Osteoblast (primary cell): ENCODE results near the gene RAI1. TPM values are rescaled to one million over a fixed set of nuclear protein-coding genes. Genes with fewer than 3 reads are reported as not detected.
A peak's percentile ranks its signal among the peaks of the same experiment; 100 is the strongest.

ENCODE experiments used
- DNase-seq: peaks from one replicate; pipeline ENCODE4 v3.0.0; 2011; ENCODE audit warnings: low spot score, mixed read lengths; ENCODE audit not compliant: insufficient read length; ENCODE audit errors: missing footprints
- H2AFZ ChIP-seq: 2 replicates; pipeline ENCODE4 v1.6.0; 2011; ENCODE audit warnings: mild to moderate bottlenecking, low read length
- H3K27ac ChIP-seq: 2 replicates; pipeline ENCODE4 v1.5.1; 2011; ENCODE audit warnings: mild to moderate bottlenecking, low read depth, low read length, moderate library complexity
- H3K27me3 ChIP-seq: 2 replicates; pipeline ENCODE4 v1.6.0; 2012; ENCODE audit warnings: mild to moderate bottlenecking, control low read depth, inconsistent platforms, low read length, moderate library complexity; ENCODE audit not compliant: insufficient read depth
- H3K36me3 ChIP-seq: 2 replicates; pipeline ENCODE4 v1.5.1; 2011; ENCODE audit warnings: mild to moderate bottlenecking, low read length, control low read depth, moderate library complexity; ENCODE audit not compliant: insufficient read depth
- H3K4me1 ChIP-seq: 2 replicates; pipeline ENCODE4 v1.5.1; 2011; ENCODE audit warnings: mild to moderate bottlenecking, low read length, control low read depth, moderate library complexity; ENCODE audit not compliant: insufficient read depth
- H3K4me2 ChIP-seq: 2 replicates; pipeline ENCODE4 v1.6.0; 2011; ENCODE audit warnings: mild to moderate bottlenecking, low read length; ENCODE audit not compliant: insufficient read depth
- H3K4me3 ChIP-seq: fragments of 200-600 bp; sonication (generic); 3 replicates; pipeline ENCODE4 v1.5.1; 2012; ENCODE audit warnings: mild to moderate bottlenecking, low read length, inconsistent platforms; ENCODE audit not compliant: insufficient read depth
- H3K79me2 ChIP-seq: 2 replicates; pipeline ENCODE4 v1.6.0; 2012; ENCODE audit warnings: mild to moderate bottlenecking, low read length, control low read depth, inconsistent platforms; ENCODE audit not compliant: insufficient read depth
- H3K9me3 ChIP-seq: 2 replicates; pipeline ENCODE4 v1.5.1; 2011; ENCODE audit warnings: low read depth, low read length, control low read depth
- H4K20me1 ChIP-seq: 2 replicates; pipeline ENCODE4 v1.6.0; 2012; ENCODE audit warnings: mild to moderate bottlenecking, low read length, control low read depth; ENCODE audit not compliant: insufficient read depth
- total RNA-seq: library from RNA; depleted of rRNA; stranded (reverse); fragments of >200 nt; gene quantifications from 2 replicates; pipeline ENCODE4 v1.2.3, GENCODE V29; 2012
- TF ChIP-seq, protein P1 (sequence below): IDR thresholded peaks from 2 replicates; pipeline ENCODE4 v1.5.1; 2011; ENCODE audit warnings: mild to moderate bottlenecking, low read depth, low read length, moderate library complexity; ENCODE audit errors: extremely low read depth

Gene RAI1
- total RNA-seq, 1 donor, result 15.6 TPM

DNA sequence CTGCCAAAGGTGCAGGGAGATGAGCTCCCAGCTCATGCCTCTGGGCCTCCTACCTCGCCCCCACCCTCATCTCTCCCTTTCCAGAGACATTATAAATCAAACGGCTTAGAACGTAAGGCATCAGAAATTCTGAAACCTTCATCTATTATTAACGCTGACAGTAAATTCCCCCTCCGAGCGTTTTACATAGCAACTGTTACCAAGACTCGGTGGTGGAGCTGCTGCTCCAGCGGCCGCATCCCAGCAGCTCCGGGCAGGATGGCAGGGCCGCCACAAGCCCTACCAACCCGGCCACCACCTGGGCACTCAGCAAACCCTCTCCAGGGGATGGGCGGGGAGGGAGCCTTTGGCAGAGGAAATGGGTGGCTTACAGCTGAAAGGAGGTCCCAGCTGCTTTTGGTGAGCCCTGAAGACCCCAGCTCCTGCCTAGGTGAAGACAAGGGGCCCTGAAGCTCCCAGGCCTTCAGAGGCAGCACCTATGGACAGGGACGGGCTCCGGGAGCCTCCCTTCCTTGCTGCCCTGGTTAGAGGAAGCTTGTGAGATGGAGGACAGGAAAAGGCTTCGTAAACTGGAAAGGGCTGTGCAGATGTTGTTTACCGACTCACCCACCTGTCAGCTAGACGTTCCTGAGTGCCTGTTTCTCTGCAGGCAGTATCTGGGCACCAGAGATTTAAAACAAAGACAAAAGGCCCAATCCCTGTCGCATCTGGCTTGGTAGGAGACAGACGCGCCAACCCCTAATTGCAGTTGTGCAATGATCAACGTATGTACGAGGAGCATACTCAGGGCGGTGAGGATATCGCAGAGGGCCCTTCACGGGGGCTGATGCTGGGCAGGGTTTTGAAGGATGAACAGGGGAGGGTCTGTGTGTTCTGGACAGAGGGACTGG is 76.9 kb downstream of the RAI1 start:
- no peaks in the 10 kb centered on the region for H3K36me3 ChIP-seq
- TF ChIP-seq, protein P1, sequence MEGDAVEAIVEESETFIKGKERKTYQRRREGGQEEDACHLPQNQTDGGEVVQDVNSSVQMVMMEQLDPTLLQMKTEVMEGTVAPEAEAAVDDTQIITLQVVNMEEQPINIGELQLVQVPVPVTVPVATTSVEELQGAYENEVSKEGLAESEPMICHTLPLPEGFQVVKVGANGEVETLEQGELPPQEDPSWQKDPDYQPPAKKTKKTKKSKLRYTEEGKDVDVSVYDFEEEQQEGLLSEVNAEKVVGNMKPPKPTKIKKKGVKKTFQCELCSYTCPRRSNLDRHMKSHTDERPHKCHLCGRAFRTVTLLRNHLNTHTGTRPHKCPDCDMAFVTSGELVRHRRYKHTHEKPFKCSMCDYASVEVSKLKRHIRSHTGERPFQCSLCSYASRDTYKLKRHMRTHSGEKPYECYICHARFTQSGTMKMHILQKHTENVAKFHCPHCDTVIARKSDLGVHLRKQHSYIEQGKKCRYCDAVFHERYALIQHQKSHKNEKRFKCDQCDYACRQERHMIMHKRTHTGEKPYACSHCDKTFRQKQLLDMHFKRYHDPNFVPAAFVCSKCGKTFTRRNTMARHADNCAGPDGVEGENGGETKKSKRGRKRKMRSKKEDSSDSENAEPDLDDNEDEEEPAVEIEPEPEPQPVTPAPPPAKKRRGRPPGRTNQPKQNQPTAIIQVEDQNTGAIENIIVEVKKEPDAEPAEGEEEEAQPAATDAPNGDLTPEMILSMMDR, result no peak
- H3K9me3 ChIP-seq, result no peaks in the 10 kb centered on the region
- no peak overlapping the region for H3K4me3 ChIP-seq
- no peak overlapping the region for H2AFZ ChIP-seq
- no peak for DNase-seq
- H3K27me3 ChIP-seq, result no peaks in the 10 kb centered on the region
- H3K4me2 ChIP-seq, result no peak overlapping the region
- no peak overlapping the region for H3K27ac ChIP-seq
- H3K79me2 ChIP-seq, result peaks cover 87% of the 10 kb centered on the region
- peaks cover 68% of the 10 kb centered on the region for H4K20me1 ChIP-seq
- no peaks in the 10 kb centered on the region for H3K4me1 ChIP-seq

DNA sequence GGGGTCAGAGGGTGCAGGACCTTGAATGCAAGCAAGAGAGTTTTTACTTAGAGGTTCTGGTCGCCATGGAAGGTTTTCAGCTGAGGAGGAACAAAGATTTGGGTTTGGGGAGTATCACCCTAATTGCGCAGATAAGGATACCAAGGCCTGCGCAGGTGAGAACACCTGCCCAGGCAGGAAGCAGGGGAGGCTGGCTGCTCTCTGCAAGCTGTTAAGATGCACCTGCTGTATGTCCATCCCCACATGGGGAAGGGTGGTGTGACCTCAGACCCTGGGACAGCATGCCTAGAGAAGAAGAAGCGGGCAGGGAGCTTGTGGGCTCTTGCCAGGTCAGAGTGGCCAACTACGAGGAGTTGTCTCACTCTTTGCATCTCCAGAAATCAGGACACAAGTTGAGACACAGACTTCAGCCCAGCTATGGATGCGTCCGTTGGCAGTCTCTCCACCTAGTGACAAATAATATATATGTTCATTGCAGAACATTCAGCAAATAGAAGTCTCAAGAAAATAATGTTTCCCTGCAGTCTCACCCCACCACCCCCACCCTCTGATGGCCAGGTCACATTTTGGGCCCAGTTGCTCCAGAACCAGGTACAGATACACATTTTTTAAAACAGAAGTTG is 77.8 kb downstream of the RAI1 start:
- H3K79me2 ChIP-seq, result peaks cover 87% of the 10 kb centered on the region
- TF ChIP-seq, protein P1, result no peak
- H3K4me3 ChIP-seq, result no peak overlapping the region
- no peaks in the 10 kb centered on the region for H3K27me3 ChIP-seq
- peak; percentile 82 for DNase-seq
- H3K4me1 ChIP-seq, result peaks cover 2% of the 10 kb centered on the region
- H4K20me1 ChIP-seq, result peaks cover 71% of the 10 kb centered on the region
- H3K36me3 ChIP-seq, result no peaks in the 10 kb centered on the region
- H3K4me2 ChIP-seq, result no peak overlapping the region
- H3K27ac ChIP-seq, result no peak overlapping the region
- H2AFZ ChIP-seq, result no peak overlapping the region
- no peaks in the 10 kb centered on the region for H3K9me3 ChIP-seq

DNA sequence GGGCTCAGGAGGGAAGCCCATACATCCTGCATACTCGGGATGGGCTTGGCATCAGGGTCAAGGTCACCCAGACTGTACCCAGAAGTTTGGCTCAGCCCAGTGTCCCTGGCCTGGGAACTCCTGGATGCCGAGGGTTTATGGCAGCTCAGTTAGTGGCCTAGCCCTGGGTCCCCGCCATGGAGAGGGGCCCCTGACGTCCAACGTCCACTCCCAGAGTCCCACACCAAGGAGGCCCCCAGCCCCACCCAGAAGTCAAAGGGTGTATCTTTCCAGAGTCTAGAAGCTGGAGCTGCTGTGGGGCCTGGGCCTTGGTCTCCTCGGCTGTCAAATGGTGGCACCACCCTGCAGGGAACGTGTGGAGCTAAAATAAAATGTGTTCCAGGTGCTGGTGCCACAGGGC is 79.1 kb downstream of the RAI1 start:
- Histone ChIP-seq H4K20me1 (peaks cover 72% of the 10 kb centered on the region), H3K27me3 (no peaks in the 10 kb centered on the region), H2AFZ (no peak overlapping the region), H3K4me3 (no peak overlapping the region), H3K79me2 (peaks cover 80% of the 10 kb centered on the region), H3K4me1 (peaks cover 2% of the 10 kb centered on the region), H3K9me3 (no peaks in the 10 kb centered on the region), H3K4me2 (no peak overlapping the region), H3K27ac (no peak overlapping the region), H3K36me3 (no peaks in the 10 kb centered on the region)
- TF ChIP-seq, protein P1, result no peak
- no peak for DNase-seq
